Activated CD4-positive, alpha-beta T cell treated with anti-CD3 and anti-CD28 coated beads, Interleukin-2, Interleukin-4, amounts not matched to agents 100 ng/mL and 50 ng/mL, durations not matched to agents 16 hours and 8 hours (primary cell): ENCODE data around the gene SORBS1.

Experiments
- DNase-seq: peaks from one replicate; pipeline ENCODE4 v3.0.0-alpha.2; 2020; ENCODE audit warnings: low spot score

SORBS1 gene

DNA sequence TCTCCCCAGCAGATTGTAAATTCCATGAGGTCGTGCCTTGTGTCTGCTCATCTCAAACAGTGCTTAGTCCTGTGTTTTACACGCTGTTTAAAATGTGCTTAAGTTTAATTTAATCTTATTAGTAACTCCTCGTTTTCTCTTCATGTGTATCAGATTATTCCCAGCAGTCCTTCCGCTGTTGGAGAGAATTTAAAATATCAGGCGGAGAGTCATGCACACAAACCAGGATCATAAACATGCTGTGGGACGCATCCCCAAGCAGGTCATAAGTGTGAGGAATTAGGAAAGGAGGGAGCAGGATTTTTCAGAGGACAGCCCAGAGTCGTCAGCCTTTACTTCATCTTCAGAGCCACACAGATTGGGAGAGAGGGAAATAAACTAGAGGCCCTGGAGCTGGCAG lies 4.2 kb upstream of the SORBS1 start:
- DNase-seq: no peak

DNA sequence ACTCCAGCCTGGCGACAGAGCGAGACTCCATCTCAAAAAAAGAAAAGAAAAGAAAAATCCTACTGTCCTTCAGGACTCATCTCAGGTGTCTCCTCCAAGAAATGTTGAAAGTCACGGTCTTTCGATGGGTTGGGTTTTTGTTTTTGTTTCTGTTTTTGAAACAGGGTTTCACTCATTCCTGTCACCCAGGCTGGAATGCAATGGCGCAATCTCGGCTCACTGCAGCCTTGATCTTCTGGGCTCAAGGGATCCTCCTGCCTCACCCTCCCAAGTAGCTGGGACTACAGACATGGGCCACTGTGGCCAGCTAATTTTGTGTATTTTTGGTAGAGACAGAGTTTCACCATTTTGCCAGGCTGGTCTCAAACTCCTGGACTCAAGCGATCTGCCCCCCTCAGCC lies 3.1 kb upstream of the SORBS1 start:
- no peak for DNase-seq

DNA sequence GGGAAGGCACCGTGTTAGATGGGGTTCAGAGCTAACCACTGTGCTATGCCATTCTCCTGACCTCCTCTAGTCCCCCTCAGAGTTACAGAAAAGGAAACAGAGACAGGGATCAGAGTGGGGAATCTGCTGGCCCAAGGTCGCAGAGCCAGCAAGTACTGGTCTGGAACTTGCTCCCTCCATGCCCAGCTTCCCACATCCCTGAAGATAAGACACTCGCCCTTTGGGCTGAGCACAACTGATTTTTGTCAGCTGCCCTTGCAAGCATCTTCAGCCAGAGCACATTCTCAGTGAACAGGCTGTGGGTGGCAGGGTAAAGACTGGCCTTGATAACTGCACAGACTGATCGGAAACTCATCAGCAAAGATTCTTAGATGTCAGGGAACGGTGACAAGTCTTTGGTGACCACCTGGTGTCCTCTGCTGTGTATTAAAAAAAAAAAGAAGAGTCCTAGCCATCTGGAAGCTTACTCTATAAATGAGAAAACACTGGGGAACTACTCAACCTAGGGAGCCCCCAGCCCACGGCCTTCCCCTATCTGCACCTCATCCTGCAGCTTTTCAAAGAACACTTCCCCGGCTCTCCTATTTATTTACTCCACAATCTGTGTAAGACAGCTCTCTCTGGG lies 1.3 kb upstream of the SORBS1 start:
- DNase-seq: no peak

DNA sequence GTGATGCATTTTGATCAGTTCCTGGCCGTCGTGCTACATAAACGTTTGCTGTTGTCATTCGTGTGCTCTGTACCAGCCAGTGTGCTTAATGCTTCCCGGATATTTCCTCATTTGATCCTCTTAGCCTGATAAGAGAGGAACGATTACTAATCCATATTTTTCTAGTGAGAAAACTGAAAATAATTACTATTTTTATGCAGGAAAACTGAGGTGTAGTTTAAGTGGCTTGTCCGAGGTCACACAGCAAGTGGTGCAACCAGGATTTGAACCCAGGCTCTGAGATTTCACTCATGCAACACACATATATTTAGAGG lies 650 bp upstream of the SORBS1 start:
- no peak for DNase-seq

DNA sequence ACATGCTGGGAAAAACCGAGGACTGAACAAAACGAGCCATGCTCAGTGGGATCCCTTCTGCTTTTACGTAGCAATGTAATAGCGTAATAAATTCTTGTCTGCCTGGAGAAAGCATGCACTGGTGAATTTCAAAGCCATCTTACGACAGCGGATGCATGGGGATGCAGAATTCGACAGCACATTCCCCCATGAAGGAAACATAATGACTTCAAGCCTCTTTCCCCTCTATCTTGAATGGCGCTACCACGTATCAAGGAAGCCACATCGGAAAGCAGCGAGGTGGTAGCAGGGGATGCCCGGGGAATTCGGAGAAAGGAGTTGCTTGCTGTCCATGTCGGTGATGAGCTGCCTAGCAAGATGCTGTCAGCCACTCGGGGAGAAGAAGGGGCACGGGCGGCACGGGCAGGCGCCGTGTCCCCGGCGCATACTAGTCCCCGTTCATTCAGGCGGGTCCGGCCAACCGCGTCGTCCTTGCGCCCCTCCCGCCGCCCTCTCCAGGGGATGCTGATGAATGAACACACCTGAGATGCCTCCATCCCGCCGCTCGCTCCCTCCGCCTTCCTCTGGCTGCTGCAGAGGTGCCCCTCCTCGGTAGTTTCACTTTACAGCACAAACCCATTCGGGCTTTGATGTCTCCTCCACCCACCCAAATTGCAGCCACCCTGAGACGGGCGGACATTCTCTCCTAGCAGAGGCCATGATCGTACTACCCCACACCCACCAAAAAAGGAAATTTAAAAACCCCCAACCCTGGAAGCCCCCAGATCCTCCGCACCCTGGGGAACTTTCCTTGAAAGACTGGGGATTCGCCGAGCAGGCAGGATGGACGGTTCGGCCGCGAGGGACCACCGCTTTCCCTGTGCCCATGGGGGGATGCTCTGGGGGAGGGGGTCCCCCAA lies 644 bp downstream of the SORBS1 start:
- DNase-seq: peak; percentile 14

DNA sequence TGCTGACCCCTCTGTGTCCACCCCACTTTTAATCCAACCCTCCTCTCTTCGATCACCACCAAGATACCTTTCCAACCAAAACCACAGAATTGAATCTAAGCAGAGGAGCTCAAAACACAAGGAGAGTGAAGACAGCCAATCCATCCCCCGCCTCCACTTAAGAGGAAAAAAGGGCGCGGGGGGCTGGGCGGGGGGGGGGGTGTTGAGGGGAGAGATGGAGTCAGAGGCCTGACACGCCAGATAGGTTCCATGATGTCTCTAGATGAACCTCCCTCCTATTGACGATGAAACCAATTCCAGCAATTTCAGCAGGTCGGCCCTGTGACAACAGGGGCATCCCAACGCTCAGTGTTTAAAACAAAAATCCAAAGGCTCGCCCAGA lies 1.3 kb downstream of the SORBS1 start:
- no peak for DNase-seq

DNA sequence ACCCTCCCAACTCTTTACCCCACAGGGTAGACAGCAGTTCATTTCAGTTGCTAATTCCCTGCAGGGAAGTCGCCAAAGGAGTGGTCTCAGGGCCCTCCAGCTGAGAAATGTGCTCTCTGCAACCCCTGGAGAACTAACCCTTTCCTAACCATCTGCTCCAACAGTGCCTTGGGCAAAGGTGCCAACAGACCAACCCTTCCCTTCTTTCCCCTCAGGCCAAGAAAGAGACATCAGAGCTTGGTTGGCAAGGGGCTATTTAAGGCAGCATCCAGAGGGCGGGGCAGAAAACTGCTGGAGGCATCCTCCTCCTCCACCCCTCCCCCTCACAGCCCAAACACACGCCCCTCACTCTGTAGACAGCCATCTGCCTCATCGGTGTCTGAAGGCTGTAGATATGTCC lies 1.7 kb downstream of the SORBS1 start:
- DNase-seq: no peak

DNA sequence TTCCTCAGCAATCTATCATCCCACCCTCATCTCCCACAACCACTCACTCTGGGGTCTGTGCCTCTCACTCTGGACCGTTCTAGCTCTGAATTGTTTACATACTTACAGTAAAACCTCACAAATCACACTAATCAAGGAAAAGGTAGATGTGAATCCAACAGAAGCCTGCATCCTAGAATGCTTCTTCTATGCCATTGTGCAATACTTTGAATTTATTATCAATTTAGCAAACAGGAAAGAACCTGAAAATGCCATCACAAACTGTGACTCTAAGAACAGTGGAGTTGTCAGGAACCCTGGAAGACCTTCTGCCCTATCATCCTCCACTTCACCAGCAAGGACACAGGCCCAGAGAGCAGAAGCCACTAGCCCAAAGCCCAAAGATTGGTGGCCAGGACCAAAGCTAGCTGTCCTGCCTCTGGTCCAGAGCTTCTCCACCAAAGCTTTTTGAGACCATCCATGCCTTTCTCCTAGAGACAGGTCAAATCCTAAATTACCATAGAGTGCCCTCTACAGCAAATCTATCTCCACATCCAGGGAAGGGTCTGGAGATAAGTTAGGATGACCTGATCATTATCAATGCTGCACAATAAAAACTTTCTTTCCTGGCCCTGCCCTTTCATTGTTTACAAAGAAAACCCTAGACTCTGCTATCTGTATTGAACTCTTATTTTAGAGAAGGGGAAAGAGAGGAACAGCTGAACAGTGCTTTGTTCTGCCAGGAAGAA lies 2.4 kb downstream of the SORBS1 start:
- no peak for DNase-seq

DNA sequence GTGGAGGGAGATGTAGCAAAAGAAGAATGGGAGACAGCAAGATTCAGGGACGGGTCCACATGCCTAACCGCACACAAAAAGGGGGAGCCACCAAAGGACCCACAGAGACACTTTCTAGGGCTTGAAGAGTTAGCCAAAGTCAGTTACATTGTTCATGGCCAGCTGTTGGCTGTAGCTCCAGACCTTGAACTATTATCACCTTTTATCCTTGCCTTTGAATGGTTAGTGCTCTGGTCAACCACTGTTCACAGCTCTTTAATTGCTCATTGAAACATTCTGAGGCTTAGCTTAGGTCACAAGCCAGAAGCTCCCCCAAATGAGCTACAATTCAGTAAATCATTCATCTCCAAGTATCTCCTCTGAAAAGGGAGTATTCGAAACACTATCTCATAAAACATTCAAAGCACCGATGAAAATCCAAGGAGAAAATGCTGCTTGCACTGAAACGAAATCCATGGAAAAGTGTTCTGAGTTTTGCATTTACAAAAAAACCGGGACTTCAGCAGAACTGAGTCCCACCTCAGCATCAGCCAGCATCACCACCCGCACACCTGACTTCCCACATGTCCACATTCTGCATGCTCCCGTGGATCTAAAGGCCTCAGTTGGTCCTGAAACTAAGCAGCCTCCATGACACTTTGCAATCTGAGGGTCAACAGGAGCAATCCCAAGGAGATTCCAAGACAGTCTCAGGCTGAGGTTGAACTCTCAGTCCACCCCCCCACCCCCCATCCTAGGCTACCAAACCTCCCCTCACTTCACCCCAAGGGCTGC lies 4.0 kb downstream of the SORBS1 start:
- DNase-seq: no peak

DNA sequence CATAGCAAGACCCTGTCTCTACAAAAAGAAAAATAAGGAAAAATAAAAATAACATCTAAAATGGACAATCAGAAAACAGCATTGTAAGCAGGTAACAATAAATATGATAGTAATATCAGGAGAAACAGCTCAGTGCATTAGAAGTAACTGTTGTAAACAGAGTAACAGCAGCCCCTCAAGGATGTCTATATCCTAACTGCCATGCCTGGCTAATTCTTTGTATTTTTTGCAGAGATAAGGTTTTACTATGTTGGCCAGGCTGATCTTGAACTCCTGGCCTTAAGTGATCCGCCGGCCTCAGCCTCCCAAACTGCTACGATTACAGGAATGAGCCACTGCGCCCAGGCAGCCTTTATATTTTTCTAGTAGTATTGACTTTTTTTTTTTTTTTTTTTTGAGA lies 7.5 kb downstream of the SORBS1 start:
- DNase-seq: no peak

DNA sequence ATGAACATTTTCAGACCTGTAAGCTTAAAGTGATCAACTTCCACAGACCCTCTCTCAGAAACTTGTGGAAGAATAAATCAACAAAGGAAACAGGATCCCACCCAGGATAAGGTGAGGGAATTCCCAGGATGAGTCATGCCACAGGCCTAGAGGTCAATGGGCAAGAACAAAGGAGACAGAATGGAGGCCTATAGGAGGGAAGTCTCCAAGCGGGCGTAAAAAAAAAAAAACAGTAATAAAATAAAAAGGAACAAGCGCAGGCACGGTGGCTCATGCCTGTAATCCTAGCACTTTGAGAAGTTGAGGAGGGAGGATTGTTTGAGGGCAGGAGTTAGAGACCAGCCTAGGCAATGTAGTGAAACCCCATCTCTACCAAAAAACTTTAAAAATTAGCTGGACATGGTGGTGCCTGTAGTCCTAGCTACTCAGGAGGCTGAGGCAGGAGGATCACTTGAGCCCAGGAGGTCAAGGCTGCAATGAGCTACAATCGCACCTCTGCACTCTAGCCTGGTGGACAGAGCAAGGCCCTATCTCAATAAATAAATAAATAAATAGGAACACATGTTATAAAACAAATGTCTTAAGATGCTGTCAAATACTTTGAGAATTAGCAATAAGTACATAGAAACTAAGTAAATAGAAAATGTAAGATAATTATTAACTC lies 8.4 kb downstream of the SORBS1 start:
- no peak for DNase-seq

DNA sequence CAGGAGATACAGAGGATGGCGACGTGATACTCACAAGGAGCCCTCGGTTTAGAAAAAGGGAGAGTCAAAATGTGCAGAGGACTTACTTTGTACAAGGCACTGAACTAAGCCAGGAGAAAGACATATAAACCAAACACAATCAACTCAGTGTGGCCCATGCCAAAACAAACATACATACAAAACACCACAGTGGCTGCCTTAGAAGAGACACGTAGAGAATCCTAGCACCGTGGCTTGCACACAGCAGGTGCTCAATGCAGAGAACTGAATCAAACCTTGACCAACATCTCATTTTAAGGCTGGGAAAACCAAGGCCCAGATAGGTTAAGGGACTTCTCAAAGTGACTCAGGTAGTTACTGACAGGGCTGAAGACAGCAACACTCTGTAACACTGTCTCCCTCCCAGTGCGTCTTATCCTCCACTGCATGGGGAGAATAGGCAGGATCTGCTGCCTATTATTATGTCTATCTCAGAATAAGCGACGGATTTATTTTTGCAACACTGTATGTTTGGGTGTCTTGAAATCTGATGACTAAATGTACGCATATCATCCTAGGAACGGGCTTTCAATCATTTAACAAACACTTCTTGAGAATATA lies 11.0 kb downstream of the SORBS1 start:
- DNase-seq: no peak

DNA sequence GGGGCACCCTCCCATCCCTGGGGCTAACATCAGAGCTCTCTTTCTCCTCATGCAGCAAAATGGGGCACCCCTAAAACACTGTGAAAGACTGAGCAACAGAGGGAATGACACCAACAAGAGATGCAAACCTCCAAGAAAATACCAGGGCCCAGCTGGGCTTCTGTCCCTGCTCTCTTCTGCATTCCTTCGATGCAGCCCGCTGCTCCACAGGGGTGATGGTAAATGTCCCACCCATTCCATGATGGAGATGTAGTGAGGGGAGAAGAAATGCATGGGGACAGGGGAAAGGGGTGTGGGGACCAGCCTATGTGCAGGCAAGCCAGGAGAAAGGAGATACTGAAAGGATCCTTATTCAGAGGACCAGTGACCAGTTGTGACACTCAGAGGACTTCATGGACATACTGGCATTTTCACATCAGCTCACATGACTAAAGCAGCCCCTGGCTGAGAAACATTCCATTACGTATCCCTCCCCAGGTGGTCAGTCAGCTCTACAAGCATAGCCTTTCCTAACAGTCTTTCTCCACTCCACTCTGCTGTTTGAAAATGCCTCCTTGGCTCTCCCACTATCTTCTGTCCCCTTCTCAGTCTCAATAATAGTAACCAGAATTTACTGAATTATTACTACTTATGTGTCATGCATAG lies 13.3 kb downstream of the SORBS1 start:
- DNase-seq: no peak

DNA sequence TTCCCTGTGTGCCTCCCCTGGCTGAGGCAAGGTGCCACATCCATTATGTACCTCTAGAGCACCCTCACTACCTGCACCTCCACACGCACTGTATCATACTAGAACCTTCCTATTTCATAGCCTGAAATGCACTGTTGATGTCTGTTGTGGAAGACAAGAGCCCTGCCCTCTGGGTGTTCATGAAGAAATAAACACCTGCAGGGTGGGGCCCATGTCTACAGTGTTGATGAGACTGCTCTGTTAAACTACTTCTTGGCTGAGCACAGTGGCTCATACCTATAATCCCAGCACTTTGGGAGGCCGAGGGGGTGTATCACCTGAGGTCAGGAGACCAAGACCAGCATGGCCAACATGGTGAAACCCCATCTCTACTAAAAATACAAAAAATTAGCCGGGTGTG lies 14.0 kb downstream of the SORBS1 start:
- DNase-seq: no peak

DNA sequence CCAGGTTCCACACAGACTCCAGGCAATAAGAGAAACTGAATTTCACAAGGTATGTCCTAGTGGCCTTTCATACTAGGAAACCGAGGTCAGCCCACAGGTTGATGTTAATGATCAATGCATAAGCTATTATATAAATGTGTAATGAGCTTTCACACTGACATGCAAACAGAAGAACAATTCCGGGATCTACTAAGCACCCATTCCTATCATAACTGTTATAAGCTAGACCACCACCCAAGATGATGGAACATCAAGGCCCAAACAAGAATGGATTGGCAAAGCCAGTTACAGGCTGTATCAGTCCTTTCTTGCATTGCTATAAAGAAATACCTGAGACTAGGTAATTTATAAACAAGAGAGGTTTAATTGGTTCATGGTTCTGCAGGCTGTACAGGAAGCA lies 15.2 kb downstream of the SORBS1 start:
- no peak for DNase-seq

DNA sequence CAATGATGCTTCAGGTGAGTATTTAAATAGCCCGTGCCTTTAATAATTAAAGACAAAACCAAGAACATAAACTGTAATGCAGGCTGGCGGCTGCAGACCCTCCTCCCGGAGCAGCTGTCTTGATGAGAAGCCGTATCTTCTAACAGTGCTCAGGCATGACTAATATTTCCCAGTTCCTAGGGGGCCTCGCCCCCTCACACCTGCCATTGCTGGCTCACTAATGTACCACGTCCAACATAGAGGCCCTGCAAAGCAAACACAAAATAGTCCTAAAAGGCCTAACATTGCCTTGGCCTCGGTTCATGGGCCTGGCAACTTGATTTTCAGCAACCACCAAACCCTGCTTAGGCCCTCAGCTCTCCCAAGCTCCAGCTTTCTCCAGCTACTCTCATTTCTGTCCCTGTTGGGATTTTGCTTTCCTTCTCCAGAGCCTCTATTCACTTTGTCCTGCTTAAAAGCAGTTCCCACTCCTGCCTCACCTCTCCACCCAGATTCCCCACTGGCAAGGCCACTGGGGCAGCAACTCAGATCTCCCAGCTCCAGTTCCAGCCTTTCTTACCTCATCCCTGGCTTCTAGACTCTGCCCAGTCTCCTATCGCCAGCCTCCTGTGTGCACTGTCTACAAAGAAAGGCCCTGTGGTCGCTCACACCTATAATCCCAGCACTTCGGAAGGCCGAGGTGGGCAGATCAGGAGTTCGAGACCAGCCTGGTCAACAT lies 16.2 kb downstream of the SORBS1 start:
- no peak for DNase-seq

DNA sequence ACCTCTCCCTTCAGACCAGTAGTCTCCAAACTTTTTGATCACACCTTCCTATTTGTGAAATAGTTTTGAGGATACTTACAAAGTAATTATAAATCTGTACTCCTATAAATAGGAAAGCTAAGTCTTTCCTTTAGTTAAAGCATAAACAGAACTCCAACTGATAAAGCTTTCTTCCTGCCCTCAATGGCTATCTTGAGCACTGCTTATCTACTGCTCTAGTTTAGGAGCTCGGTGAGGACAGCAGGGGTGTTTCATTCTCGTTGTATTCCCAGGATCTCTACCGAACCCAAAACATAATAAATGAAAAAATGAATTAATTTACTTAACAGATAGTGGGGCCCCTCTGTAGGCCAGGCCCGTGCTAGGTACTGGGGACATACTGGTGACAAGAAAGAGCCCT lies 17.7 kb downstream of the SORBS1 start:
- no peak for DNase-seq

DNA sequence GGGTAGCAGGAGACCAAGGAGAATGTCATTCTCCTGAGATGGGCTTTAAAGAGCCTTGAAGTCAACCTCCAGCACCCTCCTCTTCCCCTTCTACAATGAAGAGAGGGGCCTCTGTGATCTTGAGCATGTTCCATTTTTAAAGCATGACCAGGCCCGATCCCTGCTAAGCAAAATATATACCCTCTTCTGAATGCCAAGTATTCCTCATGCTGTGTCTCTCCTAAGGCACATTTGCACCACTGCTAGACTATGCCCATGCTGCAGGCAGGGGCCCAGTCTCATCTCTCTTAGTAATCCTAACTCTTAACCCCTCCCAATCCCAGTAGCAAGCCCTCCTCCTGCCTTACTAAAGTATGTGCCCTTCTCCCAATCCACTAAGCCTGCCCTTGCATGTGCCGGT lies 18.4 kb downstream of the SORBS1 start:
- no peak for DNase-seq

DNA sequence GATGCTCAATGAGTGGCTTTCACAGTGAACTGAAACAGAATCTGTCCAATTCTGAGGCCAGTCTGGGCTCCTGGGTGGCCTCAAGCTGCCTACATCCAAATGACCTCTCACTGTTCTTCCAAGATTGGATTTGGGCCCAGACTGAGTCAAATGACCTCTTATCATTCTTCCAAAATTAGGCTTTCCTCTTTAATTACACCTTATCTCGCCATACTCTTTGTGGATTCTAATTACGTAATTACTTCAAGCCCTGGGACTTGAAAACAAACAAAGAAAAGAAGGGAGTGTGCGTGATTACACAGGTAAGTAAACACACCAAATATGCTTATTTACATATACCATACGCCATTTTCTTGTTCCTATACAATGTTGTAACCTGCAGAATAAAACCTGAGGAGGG lies 18.8 kb downstream of the SORBS1 start:
- no peak for DNase-seq

DNA sequence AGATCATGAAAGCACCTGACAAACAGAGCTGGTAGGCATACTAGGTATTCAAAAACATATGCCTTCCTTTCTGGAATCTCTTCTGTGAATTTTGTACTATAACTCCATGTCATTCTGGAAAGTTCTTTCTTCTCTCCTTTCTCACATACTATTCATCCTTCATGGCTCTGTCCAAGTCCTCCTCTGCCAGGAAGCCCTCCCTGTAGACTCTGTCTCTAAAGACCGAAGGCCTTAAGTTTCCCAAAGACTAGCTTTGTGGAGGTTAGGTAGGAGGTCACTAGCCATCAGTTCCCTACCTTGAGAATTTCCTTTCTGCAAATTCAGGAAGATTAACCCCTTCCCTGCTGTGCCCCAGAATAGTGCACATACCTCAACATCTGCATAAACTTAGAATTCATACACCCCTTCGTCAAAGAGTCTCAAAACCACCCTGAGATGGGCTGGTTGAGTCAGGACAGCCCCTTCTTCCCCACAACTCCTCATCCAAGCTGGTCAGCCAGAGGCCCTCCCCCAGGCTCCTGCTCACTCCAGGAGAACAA lies 20.6 kb downstream of the SORBS1 start:
- DNase-seq: no peak
